Activated CD4-positive, alpha-beta T cell treated with anti-CD3 and anti-CD28 coated beads, Interleukin-2, amount 10 ng/mL, durations not matched to agents 7 days and 5 days (primary cell): Measurements from ENCODE around the gene MAP3K6. TPM values are rescaled to one million over a fixed set of nuclear protein-coding genes. Genes with fewer than 3 reads are reported as not detected.

ENCODE experiments used
- CTCF ChIA-PET: fragments of 350-600 bp; sonication (Branson Sonifier 250); formaldehyde crosslinking; loops from one replicate; lab custom pipeline; 2021; ENCODE audit warnings: antibody characterized with exemption; lab: Charles Lee
- POLR2A ChIA-PET: fragments of 350-600 bp; sonication (Branson Sonifier 250); formaldehyde crosslinking; loops from one replicate; lab custom pipeline; 2021; ENCODE audit warnings: antibody characterized with exemption; lab: Charles Lee
- DNase-seq: peaks from one replicate; pipeline ENCODE4 v3.0.0-alpha.2; 2020
- H3K27ac Mint-ChIP-seq: one replicate; pipeline ENCODE4 v1.8.0; 2021; ENCODE audit warnings: mild to moderate bottlenecking, moderate library complexity, mixed read lengths
- H3K27me3 Mint-ChIP-seq: one replicate; pipeline ENCODE4 v1.8.0; 2021; ENCODE audit warnings: mixed read lengths
- H3K36me3 Mint-ChIP-seq: one replicate; pipeline ENCODE4 v1.8.0; 2021; ENCODE audit warnings: low read depth, mixed read lengths
- H3K4me1 Mint-ChIP-seq: one replicate; pipeline ENCODE4 v1.8.0; 2021; ENCODE audit warnings: mixed read lengths
- H3K4me3 Mint-ChIP-seq: one replicate; pipeline ENCODE4 v1.8.0; 2021; ENCODE audit warnings: mild to moderate bottlenecking, moderate library complexity, mixed read lengths
- H3K9me3 Mint-ChIP-seq: one replicate; pipeline ENCODE4 v1.8.0; 2021; ENCODE audit warnings: mixed read lengths
- total RNA-seq, 2 experiments: library from RNA; stranded (reverse); gene quantifications; one replicate each; pipeline ENCODE4 v1.2.3, GENCODE V29; 2021

The MAP3K6 gene
- total RNA-seq, 2 experiments from 2014 or later, result 6.4 to 7.6 TPM

DNA sequence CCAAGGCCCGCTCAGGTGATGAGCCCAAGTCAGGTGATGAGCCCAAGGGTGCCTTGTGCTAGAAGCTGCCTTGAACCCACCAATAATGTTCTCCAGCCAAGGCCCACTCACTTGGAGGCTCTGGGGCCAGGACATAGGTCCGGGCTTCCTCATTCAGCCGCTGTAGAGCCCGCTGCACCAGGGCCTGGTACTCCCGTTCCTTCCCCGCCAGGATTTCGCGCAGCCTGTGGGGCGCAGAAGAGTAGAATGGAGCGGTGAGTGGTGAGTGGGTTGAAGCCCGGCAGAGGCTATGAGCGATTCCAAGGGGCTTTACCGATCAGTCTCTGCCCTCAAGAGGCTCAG lies 10.5 kb downstream of the MAP3K6 start:
- DNase-seq, result no peak
- peak overlapping the region; percentile 25 for H3K4me3 Mint-ChIP-seq
- no peaks in the 10 kb centered on the region for H3K9me3 Mint-ChIP-seq
- peaks cover 43% of the 10 kb centered on the region for H3K4me1 Mint-ChIP-seq
- H3K36me3 Mint-ChIP-seq, result peaks cover 3% of the 10 kb centered on the region
- CTCF ChIA-PET, result interaction anchor here (1.0 to 4.9 kb wide), 8 partner anchors 11 to 212 kb away, joined by 3 to 68 read pairs (median 14); partner anchors contain the start of genes MAP3K6 and SYTL1
- H3K27me3 Mint-ChIP-seq, result peaks cover 3% of the 10 kb centered on the region
- H3K27ac Mint-ChIP-seq, result peak overlapping the region; percentile 26
- POLR2A ChIA-PET, result no interaction called here

DNA sequence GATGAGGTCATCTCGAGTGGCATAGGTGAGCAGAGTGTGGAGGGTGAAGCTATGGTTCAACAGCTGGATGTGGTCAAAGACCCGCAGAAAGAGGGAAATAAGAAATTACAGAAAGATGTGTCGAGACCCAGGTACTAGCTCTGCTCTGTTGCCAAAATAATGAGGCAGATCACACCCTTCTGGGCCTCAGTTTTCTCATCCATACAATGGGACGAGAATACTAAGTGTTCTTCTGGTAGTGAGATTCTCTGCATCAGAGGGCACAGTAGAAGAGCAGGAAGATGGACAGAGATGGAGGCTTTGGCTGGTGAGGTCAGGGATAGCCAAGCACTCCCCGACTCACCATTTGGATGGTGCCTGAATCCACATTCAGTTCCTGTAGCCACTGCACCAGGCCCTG lies 11.1 kb downstream of the MAP3K6 start:
- POLR2A ChIA-PET, result no interaction called here
- Mint-ChIP-seq H3K4me3 (no peak overlapping the region), H3K27ac (peak overlapping the region; percentile 26), H3K36me3 (peaks cover 3% of the 10 kb centered on the region), H3K4me1 (peaks cover 37% of the 10 kb centered on the region), H3K27me3 (peaks cover 3% of the 10 kb centered on the region), H3K9me3 (no peaks in the 10 kb centered on the region)
- no peak for DNase-seq
- CTCF ChIA-PET, result interaction anchor here (1.0 to 4.9 kb wide), 6 partner anchors 11 to 213 kb away, joined by 3 to 68 read pairs (median 28); partner anchors contain the start of genes MAP3K6 and SYTL1

DNA sequence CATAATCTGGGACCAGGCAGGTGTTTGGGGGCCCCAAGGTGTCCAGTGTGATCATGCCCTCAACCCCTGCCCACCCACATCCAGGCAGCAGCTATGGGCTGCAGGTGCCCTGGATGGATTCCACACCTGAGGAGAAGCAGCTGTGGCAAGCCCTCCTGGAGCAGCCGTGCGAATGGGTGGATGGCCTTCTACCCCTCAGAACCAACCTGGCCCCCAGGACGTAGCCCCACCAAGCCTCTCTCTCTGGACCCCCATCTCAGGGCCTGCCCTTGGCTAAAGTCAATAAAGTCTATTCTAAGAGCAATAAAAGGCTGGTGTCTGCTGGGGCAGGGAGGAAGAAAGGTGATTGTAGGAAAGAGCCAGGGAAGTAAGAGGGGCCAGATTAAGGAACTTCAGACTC lies 13.1 kb downstream of the MAP3K6 start:
- Mint-ChIP-seq H3K36me3 (peaks cover 3% of the 10 kb centered on the region), H3K27ac (peak overlapping the region; percentile 31), H3K4me3 (no peak overlapping the region), H3K27me3 (no peaks in the 10 kb centered on the region), H3K4me1 (peaks cover 27% of the 10 kb centered on the region), H3K9me3 (no peaks in the 10 kb centered on the region)
- ChIA-PET CTCF (interaction anchor here (0.6 to 4.8 kb wide), 7 partner anchors 11 to 82 kb away, joined by 3 to 21 read pairs (median 4); partner anchors contain the start of gene SYTL1), POLR2A (interaction anchor here (0.6 kb wide), 1 partner anchor 10 kb away, joined by 4 read pairs; no protein-coding TSS in a partner anchor)
- DNase-seq, result no peak

DNA sequence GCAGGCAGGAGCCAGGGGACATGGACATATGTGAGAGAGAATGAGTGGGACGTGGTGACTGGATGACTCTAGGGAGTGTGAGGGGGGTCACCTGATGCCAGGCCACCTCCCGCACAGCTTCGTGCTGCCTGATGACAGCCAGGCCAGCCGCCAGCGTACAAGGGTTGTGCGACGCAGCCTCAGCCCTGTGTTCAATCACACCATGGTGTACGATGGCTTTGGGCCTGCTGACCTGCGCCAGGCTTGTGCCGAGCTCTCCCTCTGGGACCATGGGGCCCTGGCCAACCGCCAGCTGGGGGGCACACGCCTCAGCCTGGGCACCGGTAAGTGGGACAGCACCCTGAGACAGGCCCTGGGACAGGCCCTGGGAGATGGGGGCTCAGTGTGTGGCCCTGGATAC lies 13.6 kb downstream of the MAP3K6 start:
- no peaks in the 10 kb centered on the region for H3K9me3 Mint-ChIP-seq
- peaks cover 27% of the 10 kb centered on the region for H3K4me1 Mint-ChIP-seq
- H3K27me3 Mint-ChIP-seq, result no peaks in the 10 kb centered on the region
- POLR2A ChIA-PET, result interaction anchor here (0.6 kb wide), 1 partner anchor 9 kb away, joined by 4 read pairs; no protein-coding TSS in a partner anchor
- H3K27ac Mint-ChIP-seq, result no peak overlapping the region
- peaks cover 3% of the 10 kb centered on the region for H3K36me3 Mint-ChIP-seq
- no peak for DNase-seq
- no peak overlapping the region for H3K4me3 Mint-ChIP-seq
- CTCF ChIA-PET, result interaction anchor here (0.8 to 4.8 kb wide), 5 partner anchors 10 to 42 kb away, joined by 3 to 21 read pairs (median 3); no protein-coding TSS in a partner anchor

DNA sequence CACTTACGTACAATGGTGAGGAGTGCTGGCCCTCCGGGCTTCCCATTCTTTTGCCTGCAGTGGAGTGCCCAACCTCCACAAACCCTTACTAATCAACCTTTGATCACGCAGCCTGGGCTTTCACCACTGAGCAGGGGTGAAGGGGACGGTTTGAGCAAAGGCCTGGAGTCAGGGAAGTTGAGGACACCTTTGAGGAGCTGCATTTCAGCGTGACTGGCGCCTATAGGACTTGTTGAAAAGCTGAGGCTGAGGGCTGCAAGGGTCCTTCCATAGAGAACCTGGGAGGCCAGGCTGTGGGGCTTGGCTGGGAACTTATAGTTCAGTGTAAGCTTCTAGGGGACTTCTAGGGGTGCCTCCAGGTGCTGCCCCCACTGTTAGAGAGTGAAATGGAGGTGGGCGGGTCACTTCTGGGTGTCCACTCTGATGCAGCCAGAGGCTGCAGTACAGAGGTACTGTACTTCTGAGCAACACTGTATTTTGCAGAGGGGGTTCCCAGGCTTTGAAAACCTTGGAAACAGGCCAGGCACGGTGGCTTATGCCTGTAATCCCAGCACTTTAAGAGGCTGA lies 15.1 kb downstream of the MAP3K6 start:
- no peak for DNase-seq
- peaks cover 7% of the 10 kb centered on the region for H3K36me3 Mint-ChIP-seq
- ChIA-PET CTCF (interaction anchor here (0.7 kb wide), 1 partner anchor 11 kb away, joined by 3 read pairs; no protein-coding TSS in a partner anchor), POLR2A (no interaction called here)
- H3K4me1 Mint-ChIP-seq, result peaks cover 23% of the 10 kb centered on the region
- no peak overlapping the region for H3K4me3 Mint-ChIP-seq
- H3K27me3 Mint-ChIP-seq, result no peaks in the 10 kb centered on the region
- H3K27ac Mint-ChIP-seq, result no peak overlapping the region
- H3K9me3 Mint-ChIP-seq, result no peaks in the 10 kb centered on the region

DNA sequence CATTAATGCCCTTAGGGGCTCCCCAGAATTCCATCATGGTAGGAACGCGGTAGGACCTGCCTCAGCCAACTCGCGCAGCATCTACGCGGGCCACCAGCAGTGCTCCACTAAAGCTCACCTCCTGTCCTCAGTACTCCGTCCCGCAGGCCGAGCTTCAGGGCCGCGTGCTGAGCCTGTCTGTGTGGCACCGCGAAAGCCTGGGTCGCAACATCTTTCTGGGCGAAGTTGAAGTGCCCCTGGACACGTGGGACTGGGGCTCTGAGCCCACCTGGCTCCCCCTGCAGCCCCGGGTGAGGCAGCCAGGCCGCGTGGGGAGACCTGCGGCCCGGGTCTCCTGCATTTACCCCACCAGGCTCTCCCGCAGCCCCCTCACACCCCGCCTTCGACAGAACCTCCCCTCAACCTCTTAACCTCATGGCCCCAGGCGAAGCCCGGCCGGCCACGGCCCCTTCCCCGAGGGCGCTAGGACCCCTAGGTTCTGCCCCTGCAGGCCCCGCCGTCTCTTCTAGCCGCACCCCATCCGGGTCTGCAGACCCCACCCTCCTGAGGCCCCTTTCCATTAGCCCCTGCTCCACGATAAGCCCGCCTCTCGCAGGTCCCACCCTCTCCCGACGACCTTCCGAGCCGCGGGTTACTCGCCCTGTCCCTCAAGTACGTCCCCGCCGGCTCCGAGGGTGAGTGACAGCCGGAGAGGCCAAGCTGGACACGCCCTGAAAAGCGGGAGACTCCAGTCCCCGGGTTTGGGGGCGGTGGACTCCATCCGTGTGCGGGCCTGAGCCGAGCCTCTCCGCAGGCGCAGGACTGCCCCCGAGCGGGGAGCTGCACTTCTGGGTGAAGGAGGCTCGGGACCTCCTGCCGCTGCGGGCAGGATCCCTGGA lies 15.9 kb downstream of the MAP3K6 start:
- H3K9me3 Mint-ChIP-seq, result no peaks in the 10 kb centered on the region
- H3K4me1 Mint-ChIP-seq, result peaks cover 21% of the 10 kb centered on the region
- H3K27ac Mint-ChIP-seq, result no peak overlapping the region
- ChIA-PET CTCF (interaction anchor here (0.7 to 1.4 kb wide), 2 partner anchors 12 to 50 kb away, joined by 3 read pairs; no protein-coding TSS in a partner anchor), POLR2A (interaction anchor here (0.6 kb wide), 1 partner anchor 13 kb away, joined by 4 read pairs; no protein-coding TSS in a partner anchor)
- no peaks in the 10 kb centered on the region for H3K27me3 Mint-ChIP-seq
- DNase-seq, result no peak
- H3K36me3 Mint-ChIP-seq, result peaks cover 11% of the 10 kb centered on the region
- no peak overlapping the region for H3K4me3 Mint-ChIP-seq

DNA sequence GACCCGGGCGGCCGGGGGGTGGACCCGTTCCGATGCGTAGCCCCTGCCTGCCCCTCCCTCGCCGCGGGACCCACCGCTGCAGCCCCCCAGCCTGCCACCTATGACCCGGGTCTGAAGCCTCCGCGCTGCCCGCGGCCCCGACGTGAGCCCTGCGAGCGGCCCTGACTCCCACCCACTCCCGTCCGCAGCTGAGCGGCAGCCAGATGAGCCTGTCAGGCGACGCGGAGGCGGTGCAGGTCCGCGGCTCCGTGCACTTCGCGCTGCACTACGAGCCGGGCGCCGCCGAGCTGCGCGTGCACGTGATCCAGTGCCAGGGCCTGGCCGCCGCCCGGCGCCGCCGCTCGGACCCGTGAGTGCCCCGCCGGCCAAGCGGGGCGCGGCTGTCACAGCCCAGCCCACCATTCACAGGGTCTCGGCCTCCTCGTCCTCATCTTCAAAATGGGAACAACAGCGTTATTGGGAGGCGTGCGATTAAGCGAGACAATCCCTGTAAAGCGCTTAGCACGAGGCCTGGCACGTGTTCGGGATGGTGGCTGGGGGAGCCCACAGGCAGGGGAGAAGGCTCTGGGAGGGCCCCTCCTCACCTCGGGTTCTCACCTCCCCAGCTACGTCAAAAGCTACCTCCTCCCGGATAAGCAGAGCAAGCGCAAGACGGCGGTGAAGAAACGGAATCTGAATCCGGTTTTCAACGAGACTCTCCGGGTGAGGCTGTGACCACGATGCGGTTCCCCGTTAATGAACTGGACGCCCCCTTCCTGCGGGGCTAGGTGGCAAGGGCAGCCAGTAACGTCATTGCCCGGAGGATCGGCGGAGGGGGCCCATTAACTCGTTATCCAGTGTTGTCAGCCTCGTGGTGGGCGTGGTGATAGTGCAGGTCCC lies 16.7 kb downstream of the MAP3K6 start:
- no peak overlapping the region for H3K27ac Mint-ChIP-seq
- peaks cover 19% of the 10 kb centered on the region for H3K4me1 Mint-ChIP-seq
- ChIA-PET POLR2A (interaction anchor here (0.6 kb wide), 1 partner anchor 12 kb away, joined by 4 read pairs; no protein-coding TSS in a partner anchor), CTCF (interaction anchor here (1.3 to 2.3 kb wide), 4 partner anchors 13 to 49 kb away, joined by 3 to 6 read pairs (median 4); no protein-coding TSS in a partner anchor)
- H3K4me3 Mint-ChIP-seq, result no peak overlapping the region
- no peaks in the 10 kb centered on the region for H3K27me3 Mint-ChIP-seq
- H3K9me3 Mint-ChIP-seq, result no peaks in the 10 kb centered on the region
- H3K36me3 Mint-ChIP-seq, result peaks cover 16% of the 10 kb centered on the region
- DNase-seq, result no peak

DNA sequence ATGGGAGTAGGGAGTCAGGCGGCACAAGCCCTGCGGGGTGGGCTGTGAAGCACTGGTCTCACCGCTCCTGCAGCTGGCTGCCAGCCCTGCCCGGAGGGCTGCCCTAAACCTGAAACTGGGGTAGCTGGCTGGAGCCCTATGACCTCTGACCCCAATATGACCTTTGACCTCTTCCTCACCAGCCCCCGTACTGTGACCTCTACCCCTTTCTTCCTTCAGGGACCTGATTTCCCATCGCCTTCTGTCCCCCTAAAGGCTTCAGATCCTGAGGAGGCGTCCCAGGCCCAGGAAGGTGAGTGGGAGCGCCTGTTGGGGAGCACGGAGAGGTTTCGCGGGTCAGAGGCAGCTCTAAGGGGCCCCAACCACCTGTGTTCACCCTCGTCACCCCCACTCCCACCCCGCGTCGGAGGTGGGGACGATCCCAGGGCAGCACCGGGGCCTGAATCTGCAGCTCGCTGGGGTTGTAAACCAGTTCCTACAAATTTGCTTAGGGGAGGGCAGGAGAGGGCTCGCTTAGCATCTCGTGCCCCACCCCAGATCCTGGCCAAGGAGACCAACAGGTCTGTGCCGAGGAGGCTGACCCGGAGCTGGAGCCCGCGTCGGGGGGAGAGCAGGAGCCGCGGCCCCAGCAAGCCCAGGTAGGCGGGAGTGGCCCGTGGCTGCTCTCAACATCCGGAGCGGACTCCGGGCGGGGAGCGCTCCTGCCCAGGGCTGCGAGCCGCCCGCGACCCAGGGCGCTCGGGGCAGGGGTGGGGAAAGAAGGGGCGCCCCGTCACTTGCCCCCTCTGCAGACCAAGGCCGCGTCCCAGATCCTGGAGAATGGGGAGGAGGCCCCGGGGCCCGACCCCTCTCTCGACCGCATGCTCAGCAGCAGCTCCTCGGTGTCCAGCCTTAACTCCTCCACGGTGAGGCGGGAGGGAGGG lies 17.6 kb downstream of the MAP3K6 start:
- H3K36me3 Mint-ChIP-seq, result peaks cover 19% of the 10 kb centered on the region
- H3K27me3 Mint-ChIP-seq, result no peaks in the 10 kb centered on the region
- H3K4me1 Mint-ChIP-seq, result peaks cover 22% of the 10 kb centered on the region
- peak; percentile 45 for DNase-seq
- H3K27ac Mint-ChIP-seq, result no peak overlapping the region
- CTCF ChIA-PET, result interaction anchor here (0.6 to 2.3 kb wide), 6 partner anchors 12 to 48 kb away, joined by 3 to 6 read pairs (median 3); partner anchors contain the start of gene MAP3K6
- no peaks in the 10 kb centered on the region for H3K9me3 Mint-ChIP-seq
- H3K4me3 Mint-ChIP-seq, result peak overlapping the region; percentile 44
- POLR2A ChIA-PET, result no interaction called here

DNA sequence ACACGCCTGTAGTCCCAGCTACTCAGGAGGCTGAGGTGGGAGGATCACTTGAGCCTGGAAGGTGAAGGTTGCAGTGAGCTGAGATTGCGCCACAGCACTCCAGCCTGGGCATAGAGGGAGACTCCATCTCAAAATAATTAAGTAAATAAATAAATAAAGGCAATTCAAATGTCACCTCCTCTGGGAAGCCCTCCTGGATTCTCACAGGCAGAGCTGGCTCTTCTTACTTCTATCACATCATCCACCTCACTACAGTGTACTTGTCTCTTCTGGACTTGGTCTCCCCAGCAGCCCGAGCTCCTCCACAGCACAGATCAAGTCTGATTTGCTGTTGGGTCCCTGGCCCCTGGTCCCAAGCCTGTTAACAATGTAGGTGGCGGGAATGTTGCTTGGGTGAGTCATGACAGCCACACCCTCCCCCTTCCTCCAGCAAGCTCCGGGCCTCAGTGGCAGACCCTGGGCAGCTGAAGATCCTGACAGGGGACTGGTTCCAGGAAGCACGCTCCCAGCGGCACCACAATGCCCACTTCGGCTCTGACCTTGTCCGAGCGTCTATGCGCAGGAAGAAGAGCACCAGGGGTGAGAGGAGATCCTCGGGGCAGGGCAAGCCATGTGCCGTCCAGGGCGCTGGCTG lies 19.7 kb downstream of the MAP3K6 start:
- ChIA-PET CTCF (interaction anchor here (1.4 to 9.0 kb wide), 3 partner anchors 10 to 46 kb away, joined by 5 to 68 read pairs (median 17); partner anchors contain the start of gene MAP3K6), POLR2A (no interaction called here)
- Mint-ChIP-seq H3K9me3 (no peaks in the 10 kb centered on the region), H3K27ac (peak overlapping the region; percentile 41), H3K27me3 (no peaks in the 10 kb centered on the region), H3K4me3 (no peak overlapping the region), H3K4me1 (peaks cover 31% of the 10 kb centered on the region), H3K36me3 (peaks cover 24% of the 10 kb centered on the region)
- DNase-seq, result no peak

DNA sequence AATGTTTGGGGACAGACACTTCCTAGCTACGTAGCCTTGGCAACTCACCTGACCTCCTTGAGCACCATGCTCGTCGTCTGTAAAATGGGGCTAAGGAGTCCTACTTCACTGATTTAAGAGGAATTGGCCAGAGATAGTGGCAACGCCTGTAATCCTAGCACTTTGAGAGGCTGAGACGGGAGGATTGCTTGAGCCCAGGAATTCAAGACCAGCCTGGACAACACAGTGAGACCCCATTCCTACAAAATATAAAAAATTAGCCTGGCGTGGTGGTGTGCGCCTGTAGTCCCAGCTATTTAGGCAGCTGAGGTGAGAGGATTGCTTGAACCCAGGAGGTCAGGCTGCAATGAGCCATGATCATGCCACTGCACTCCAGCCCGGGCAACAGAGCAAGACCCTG lies 20.4 kb downstream of the MAP3K6 start:
- DNase-seq, result no peak
- H3K9me3 Mint-ChIP-seq, result no peaks in the 10 kb centered on the region
- peaks cover 22% of the 10 kb centered on the region for H3K36me3 Mint-ChIP-seq
- no peak overlapping the region for H3K27ac Mint-ChIP-seq
- POLR2A ChIA-PET, result no interaction called here
- no peak overlapping the region for H3K4me3 Mint-ChIP-seq
- peaks cover 34% of the 10 kb centered on the region for H3K4me1 Mint-ChIP-seq
- CTCF ChIA-PET, result interaction anchor here (0.6 to 9.0 kb wide), 6 partner anchors 11 to 379 kb away, joined by 3 to 68 read pairs (median 6); partner anchors contain the start of gene MAP3K6
- no peaks in the 10 kb centered on the region for H3K27me3 Mint-ChIP-seq

DNA sequence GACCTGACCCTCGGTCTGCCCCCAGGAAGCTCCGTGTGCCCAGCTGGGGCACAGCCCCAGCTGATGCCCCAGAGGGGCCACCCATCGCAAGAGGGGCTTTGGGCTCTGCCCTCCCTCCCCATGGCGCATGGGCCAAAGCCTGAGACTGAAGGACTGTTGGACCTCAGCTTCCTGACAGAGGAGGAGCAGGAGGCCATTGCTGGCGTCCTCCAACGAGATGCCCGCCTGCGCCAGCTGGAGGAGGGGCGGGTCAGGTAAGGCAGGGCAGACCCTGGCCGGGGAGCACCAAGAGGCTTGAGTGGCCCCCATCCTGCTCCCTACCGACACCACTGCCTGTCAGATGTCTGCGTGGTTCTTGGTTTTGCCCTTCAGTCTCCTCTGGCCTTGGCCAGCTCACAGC lies 21.5 kb downstream of the MAP3K6 start:
- no peaks in the 10 kb centered on the region for H3K27me3 Mint-ChIP-seq
- peak overlapping the region; percentile 61 for H3K4me3 Mint-ChIP-seq
- ChIA-PET POLR2A (no interaction called here), CTCF (interaction anchor here (0.5 to 9.0 kb wide), 8 partner anchors 11 to 884 kb away, joined by 3 to 68 read pairs (median 4); partner anchors contain the start of gene MAP3K6)
- DNase-seq, result no peak
- H3K27ac Mint-ChIP-seq, result no peak overlapping the region
- H3K9me3 Mint-ChIP-seq, result no peaks in the 10 kb centered on the region
- H3K36me3 Mint-ChIP-seq, result peaks cover 22% of the 10 kb centered on the region
- H3K4me1 Mint-ChIP-seq, result peaks cover 42% of the 10 kb centered on the region
